Astrocyte (in vitro differentiated cells and primary cell): ENCODE results near the gene SLC39A8. TPM values are rescaled to one million over a fixed set of nuclear protein-coding genes. Genes with fewer than 3 reads are reported as not detected.

Experiments used
- DNase-seq: peaks from one replicate; pipeline ENCODE4 v3.0.0-alpha.2; 2010; ENCODE audit warnings: low read depth
- FAIRE-seq: peaks from 2 replicates; lab custom pipeline; 2011; peaks lifted over from hg19 to GRCh38; lab: Jason Lieb, UNC
- H2AFZ ChIP-seq: 2 replicates; pipeline ENCODE4 v1.6.0; 2012; ENCODE audit warnings: low read depth, low read length, inconsistent platforms
- H3K27ac ChIP-seq: 2 replicates; pipeline ENCODE4 v1.5.1; 2011; ENCODE audit warnings: low read depth, low read length, inconsistent platforms
- H3K27me3 ChIP-seq: 2 replicates; pipeline ENCODE4 v1.6.0; 2011; ENCODE audit warnings: low read length, inconsistent platforms; ENCODE audit not compliant: insufficient read depth
- H3K36me3 ChIP-seq: 2 replicates; pipeline ENCODE4 v1.5.1; 2011; ENCODE audit warnings: low read length, inconsistent platforms; ENCODE audit not compliant: insufficient read depth
- H3K4me1 ChIP-seq: 2 replicates; pipeline ENCODE4 v1.5.1; 2011; ENCODE audit warnings: low read length, inconsistent platforms; ENCODE audit not compliant: insufficient read depth
- H3K4me2 ChIP-seq: 2 replicates; pipeline ENCODE4 v1.6.0; 2012; ENCODE audit warnings: low read length, inconsistent platforms
- H3K4me3 ChIP-seq: 2 replicates; pipeline ENCODE4 v1.5.1; 2011; ENCODE audit warnings: low read depth, mild to moderate bottlenecking, low read length, inconsistent platforms; ENCODE audit not compliant: insufficient read depth
- H3K79me2 ChIP-seq: 2 replicates; pipeline ENCODE4 v1.6.0; 2012; ENCODE audit warnings: mild to moderate bottlenecking, low read length, inconsistent platforms; ENCODE audit not compliant: insufficient read depth
- H3K9ac ChIP-seq: 2 replicates; pipeline ENCODE4 v1.6.0; 2012; ENCODE audit warnings: mild to moderate bottlenecking, low read length, inconsistent platforms
- H3K9me3 ChIP-seq: 2 replicates; pipeline ENCODE4 v1.5.1; 2012; ENCODE audit warnings: low read depth, mild to moderate bottlenecking, low read length, inconsistent platforms; ENCODE audit not compliant: insufficient read depth
- H4K20me1 ChIP-seq: 2 replicates; pipeline ENCODE4 v1.6.0; 2012; ENCODE audit warnings: low read length, inconsistent platforms; ENCODE audit not compliant: insufficient read depth
- H3K27ac Mint-ChIP-seq: one replicate; pipeline ENCODE4 v1.8.0; 2021; ENCODE audit warnings: mild to moderate bottlenecking, mixed read lengths; ENCODE audit not compliant: unreplicated experiment
- H3K27me3 Mint-ChIP-seq: one replicate; pipeline ENCODE4 v1.8.0; 2021; ENCODE audit warnings: low read depth, mixed read lengths; ENCODE audit not compliant: unreplicated experiment
- H3K36me3 Mint-ChIP-seq: one replicate; pipeline ENCODE4 v1.8.0; 2021; ENCODE audit warnings: low read depth, mixed read lengths; ENCODE audit not compliant: unreplicated experiment
- H3K4me1 Mint-ChIP-seq: one replicate; pipeline ENCODE4 v1.8.0; 2021; ENCODE audit warnings: low read depth, mixed read lengths; ENCODE audit not compliant: unreplicated experiment
- H3K4me3 Mint-ChIP-seq: one replicate; pipeline ENCODE4 v1.8.0; 2021; ENCODE audit warnings: mild to moderate bottlenecking, moderate library complexity, mixed read lengths; ENCODE audit not compliant: unreplicated experiment
- H3K9me3 Mint-ChIP-seq: one replicate; pipeline ENCODE4 v1.8.0; 2021; ENCODE audit warnings: mild to moderate bottlenecking, mixed read lengths; ENCODE audit not compliant: unreplicated experiment
- CTCF ChIP-seq: IDR thresholded peaks from 2 replicates; pipeline ENCODE4 v1.5.1; 2011; ENCODE audit warnings: low read depth, mild to moderate bottlenecking, inconsistent platforms, low read length, moderate library complexity; ENCODE audit not compliant: insufficient read depth
- EZH2 ChIP-seq: IDR thresholded peaks from 2 replicates; pipeline ENCODE4 v1.6.1; 2012; ENCODE audit warnings: mild to moderate bottlenecking, low read length, inconsistent platforms; ENCODE audit not compliant: insufficient read depth
- total RNA-seq: library from RNA; stranded (reverse); gene quantifications from 2 replicates; pipeline ENCODE4 v1.2.1, GENCODE V29; 2021

The SLC39A8 gene
- total RNA-seq, 1 donor from 2014 or later, result 5.6 TPM

GRCh38 chr4:102316585-102316984, 28.7 kb downstream of the SLC39A8 start:
- DNase-seq (no peak), FAIRE-seq (no peak)
- Histone ChIP-seq H3K27ac (no peak overlapping the region), H2AFZ (no peak overlapping the region), H3K36me3 (no peaks in the 10 kb centered on the region), H3K4me1 (peaks cover under 1% of the 10 kb centered on the region), H4K20me1 (no peaks in the 10 kb centered on the region), H3K79me2 (no peaks in the 10 kb centered on the region), H3K4me3 (no peak overlapping the region), H3K27me3 (no peaks in the 10 kb centered on the region), H3K9ac (no peak overlapping the region), H3K9me3 (no peaks in the 10 kb centered on the region), H3K4me2 (no peak overlapping the region)
- Mint-ChIP-seq H3K27ac (no peak overlapping the region), H3K4me3 (no peak overlapping the region), H3K9me3 (no peaks in the 10 kb centered on the region), H3K36me3 (no peaks in the 10 kb centered on the region), H3K4me1 (peaks cover 13% of the 10 kb centered on the region), H3K27me3 (no peaks in the 10 kb centered on the region)
- TF ChIP-seq EZH2, result no peak
- TF ChIP-seq CTCF, result no peak

- TF ChIP-seq CTCF, result no peak
- no peak for TF ChIP-seq EZH2
- Histone ChIP-seq H3K9me3 (no peaks in the 10 kb centered on the region), H3K36me3 (no peaks in the 10 kb centered on the region), H3K9ac (no peak overlapping the region), H3K4me2 (no peak overlapping the region), H3K4me3 (no peak overlapping the region), H4K20me1 (no peaks in the 10 kb centered on the region), H3K27me3 (no peaks in the 10 kb centered on the region), H2AFZ (no peak overlapping the region), H3K79me2 (no peaks in the 10 kb centered on the region), H3K27ac (no peak overlapping the region), H3K4me1 (no peaks in the 10 kb centered on the region)
- H3K4me1 Mint-ChIP-seq, result peaks cover 7% of the 10 kb centered on the region
- DNase-seq (no peak), FAIRE-seq (no peak)
- H3K9me3 Mint-ChIP-seq, result no peaks in the 10 kb centered on the region
- peaks cover 1% of the 10 kb centered on the region for H3K36me3 Mint-ChIP-seq
- H3K27ac Mint-ChIP-seq, result no peak overlapping the region
- no peak overlapping the region for H3K4me3 Mint-ChIP-seq
- no peaks in the 10 kb centered on the region for H3K27me3 Mint-ChIP-seq
Measured at GRCh38 chr4:102315532-102315931, 29.8 kb downstream of the SLC39A8 start.

DNA sequence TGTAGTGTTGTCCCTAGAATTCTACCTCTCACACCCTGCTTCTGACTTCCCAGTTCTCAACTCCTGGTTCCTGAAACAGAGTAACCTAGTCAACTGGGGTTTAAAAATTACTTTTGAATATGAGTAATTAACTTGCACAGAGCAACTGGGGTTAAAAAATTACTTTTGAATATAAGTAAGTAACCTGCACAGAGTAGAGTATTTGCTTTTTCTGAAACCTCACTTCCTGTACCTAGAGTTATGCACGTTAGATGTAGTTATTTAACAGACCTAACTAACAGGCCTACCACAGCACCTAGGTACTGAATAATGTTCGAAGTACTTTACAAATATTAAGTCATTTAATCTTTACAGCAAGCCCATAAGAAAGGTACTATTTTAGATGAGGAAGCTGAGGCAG, 32.9 kb downstream of the SLC39A8 start:
- Mint-ChIP-seq H3K36me3 (peaks cover 3% of the 10 kb centered on the region), H3K27ac (no peak overlapping the region), H3K9me3 (no peaks in the 10 kb centered on the region), H3K4me1 (no peaks in the 10 kb centered on the region), H3K27me3 (no peaks in the 10 kb centered on the region), H3K4me3 (no peak overlapping the region)
- no peaks in the 10 kb centered on the region for H3K4me1 ChIP-seq
- H3K9me3 ChIP-seq, result no peaks in the 10 kb centered on the region
- no peak overlapping the region for H3K4me2 ChIP-seq
- no peak overlapping the region for H3K27ac ChIP-seq
- H3K79me2 ChIP-seq, result no peaks in the 10 kb centered on the region
- DNase-seq (no peak), FAIRE-seq (no peak)
- H2AFZ ChIP-seq, result no peak overlapping the region
- TF ChIP-seq EZH2 (no peak), CTCF (no peak)
- H3K4me3 ChIP-seq, result no peak overlapping the region
- H3K9ac ChIP-seq, result no peak overlapping the region
- H3K27me3 ChIP-seq, result no peaks in the 10 kb centered on the region
- H4K20me1 ChIP-seq, result no peaks in the 10 kb centered on the region
- no peaks in the 10 kb centered on the region for H3K36me3 ChIP-seq
